Stimulated activated CD8-positive, alpha-beta memory T cell treated with anti-CD3 and anti-CD28 coated beads, Interleukin-12 subunit alpha, Interleukin-12 subunit beta, amount 100 ng/mL, for 4 hours (primary cell): ENCODE results near the gene SIRPB2.

Source experiments
- DNase-seq: peaks from one replicate; pipeline ENCODE4 v3.0.0-alpha.2; 2020; ENCODE audit warnings: low read depth

SIRPB2 gene

DNA sequence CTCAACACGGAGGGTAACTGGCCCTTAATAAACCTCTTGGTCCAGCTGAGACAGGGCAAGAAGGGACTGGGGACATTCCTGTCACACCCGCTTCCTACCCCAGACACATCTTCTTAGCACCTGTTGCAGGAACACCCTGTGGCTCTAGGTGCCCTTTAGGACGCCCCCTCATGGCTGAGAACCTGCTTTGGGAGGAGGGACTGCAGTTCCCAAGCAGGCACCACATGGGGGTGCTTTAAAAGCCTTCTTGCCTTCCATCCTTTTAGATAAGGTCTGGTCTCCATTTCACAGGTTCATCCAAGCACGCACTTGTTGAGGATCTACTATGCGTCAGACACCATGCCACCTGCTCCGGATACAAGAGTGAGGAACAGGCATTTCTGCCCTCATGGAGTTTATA is 51.2 kb downstream of the SIRPB2 start:
- DNase-seq = no peak

DNA sequence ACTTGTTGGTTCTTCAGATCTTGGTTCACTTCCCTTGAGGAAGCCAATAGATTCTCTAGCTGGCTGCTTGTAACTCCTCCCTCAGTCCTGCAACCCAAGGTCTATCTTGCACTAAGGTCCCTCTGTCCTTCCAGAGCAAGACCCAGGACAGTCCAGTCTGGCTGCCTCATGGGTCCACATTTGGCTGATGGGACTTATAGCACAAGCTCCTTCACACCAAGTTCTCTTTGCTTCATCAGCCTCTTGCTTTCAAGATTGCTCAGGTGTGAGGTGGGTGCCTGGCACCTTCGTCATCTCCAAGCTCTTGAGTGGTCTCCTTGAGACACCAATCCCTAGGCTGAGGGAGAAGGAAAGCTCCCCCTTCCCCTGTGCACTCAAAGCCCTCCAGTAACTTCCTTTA is 52.9 kb downstream of the SIRPB2 start:
- no peak for DNase-seq

DNA sequence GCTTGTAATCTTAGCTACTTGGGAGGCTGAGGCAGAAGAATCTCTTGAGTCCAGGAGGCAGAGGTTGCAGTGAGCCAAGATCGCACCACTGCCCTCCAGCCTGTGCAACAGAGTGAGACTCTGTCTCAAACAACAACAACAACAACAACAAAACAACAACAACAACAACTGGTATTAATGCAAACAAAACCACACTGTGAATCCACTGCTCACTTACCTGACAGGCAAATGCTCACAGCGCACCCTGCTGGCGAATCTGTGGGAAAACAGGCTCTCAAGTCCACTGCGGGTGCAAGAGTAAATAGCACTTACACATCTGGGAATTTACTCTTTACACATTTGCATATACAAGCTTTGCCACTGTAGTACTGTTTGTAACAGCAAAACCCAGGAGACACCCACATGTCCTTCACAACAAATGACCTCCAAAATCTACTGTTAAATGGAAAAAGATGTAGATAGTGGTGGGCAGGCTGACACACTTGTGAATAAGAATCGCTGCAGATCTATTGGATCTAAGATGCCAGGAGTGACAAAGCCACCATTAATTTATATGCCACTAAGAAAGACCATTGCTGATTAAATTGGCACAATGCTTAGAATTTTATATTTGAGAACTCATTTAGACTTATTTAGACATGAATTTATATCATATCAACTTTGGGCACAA is 53.9 kb downstream of the SIRPB2 start:
- peak; percentile 55 for DNase-seq

DNA sequence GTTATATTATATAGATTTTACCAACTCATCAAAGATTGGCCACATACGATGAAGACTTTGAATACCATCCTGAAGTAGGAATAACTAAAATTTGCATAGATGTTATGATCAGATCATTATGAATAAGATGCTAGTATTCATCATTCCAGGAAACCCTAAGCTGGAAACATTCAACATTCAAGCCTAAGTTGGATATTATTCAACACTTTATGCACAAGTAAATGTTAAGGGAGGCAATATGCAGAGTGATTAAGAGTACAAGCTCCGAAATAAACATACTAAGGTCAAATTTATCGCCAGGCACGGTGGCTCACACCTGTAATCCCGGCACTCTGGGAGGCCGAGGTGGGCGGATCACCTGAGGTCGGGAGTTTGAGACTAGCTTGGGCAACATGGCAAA is 55.0 kb downstream of the SIRPB2 start:
- DNase-seq = no peak

DNA sequence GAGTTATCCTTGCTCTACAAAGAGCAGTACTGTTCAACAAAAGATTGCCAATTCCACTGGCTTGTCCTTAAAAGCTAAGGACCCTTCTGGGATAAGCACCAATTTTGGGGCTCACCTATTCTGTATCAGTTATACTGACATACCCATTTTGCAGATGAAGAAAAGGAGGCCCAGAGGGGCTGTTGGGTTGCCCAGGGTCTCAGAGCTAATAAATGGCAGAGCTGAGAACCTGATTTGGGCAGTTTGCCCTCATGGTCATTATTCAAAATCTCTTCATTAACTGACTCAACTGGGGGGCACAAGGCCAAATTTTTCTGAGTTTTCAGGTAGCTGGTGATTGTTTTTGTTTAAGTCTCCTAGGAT is 55.9 kb downstream of the SIRPB2 start:
- no peak for DNase-seq

DNA sequence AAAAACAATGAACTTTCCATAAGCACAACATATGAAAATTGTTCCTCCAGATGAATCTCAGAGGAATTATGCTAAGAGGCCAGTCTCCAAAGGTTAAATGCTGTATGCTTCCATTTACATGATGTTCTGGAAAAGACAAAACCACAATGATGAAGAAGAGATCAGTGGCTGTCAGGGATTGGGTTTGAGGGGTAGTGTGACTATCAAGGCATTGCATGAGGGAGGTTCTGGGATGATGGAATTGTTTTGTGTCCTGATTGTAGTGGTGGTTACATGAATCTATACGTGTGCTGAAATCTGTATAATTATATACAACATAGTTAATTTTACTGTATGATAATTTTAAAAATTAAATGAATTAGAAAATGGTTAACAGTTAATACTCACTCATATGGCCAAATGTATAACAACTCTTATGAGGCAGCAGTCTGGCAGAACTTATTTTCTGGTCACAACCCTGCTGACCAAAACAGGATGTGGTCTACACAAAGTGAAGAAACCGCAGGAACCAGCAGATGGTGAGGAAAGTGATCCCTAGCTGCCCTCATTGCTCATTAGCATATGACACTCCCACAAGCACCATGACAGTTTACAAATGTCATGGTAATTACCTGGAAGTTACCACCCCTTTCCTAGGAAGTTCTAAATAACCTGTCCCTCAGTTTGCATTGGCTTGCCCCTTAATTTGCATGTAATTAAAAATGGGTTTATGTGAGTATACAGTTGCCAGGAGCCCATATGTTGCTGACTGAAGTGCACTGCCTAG is 56.5 kb downstream of the SIRPB2 start:
- peak; percentile 20 for DNase-seq

DNA sequence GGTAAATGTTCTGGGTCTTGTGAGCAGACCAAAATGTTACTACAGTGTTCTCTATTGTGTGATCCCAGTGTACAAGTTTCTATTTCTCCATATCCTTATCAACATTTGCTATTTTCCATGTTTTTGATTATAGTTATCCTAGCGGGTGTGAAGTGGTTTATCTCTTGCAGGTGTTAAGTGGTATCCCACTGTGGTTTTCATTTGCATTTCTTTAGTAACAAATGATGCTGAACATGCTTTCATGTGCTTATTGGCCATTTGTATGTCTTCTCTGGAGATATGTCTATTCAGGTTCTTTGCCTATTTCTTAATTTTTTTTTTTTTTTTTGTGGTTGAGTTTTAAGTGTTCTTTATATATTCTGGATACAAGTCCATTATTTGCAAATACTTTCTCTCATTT is 60.1 kb downstream of the SIRPB2 start:
- DNase-seq = no peak

DNA sequence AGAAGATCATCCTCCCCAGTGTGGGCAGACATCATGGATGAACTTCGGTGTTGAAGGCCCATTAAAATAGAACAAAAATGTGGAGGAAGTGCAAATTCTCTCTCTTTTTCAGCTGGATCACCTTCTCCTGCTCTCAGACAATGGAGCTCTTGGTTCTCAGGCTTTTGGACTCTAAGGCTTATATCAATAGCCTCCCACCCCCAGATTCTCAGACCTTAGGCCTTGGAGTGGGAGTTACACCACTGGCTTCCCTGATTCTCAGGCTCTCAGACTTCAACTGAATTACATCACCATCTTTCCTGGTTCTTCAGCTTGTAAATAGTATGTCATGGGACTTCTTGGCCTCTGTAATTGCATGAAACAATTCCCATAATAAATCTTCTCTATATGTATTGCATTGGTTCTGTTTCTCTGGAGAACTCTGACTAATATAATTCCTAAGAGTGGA is 61.2 kb downstream of the SIRPB2 start:
- DNase-seq = no peak

DNA sequence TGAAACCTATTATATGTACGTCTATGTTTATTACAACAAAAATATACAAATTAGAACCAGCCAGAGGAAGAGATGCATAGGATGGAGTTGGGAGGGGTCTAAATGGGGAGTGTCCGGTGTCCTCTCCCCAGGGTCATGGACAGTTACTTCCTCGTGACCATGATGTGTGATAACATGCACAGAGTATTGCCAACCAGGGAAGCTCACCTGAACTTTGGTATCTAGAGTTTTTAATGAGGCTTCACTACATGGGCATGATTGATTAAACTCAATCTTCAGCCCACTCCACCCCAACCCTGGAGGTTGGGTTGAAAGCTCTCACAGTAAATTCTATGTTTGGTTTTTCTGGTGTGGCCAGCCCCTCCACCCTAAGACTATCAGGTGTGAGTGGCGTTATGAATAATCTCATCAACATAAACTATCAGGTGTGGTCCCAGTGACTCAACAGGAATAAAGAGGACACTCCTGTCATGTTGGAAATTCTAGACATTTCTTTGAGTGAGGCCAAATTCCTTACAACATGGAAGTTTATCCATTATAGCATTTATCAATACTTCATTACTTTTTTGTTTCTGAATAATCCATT is 62.0 kb downstream of the SIRPB2 start:
- no peak for DNase-seq

DNA sequence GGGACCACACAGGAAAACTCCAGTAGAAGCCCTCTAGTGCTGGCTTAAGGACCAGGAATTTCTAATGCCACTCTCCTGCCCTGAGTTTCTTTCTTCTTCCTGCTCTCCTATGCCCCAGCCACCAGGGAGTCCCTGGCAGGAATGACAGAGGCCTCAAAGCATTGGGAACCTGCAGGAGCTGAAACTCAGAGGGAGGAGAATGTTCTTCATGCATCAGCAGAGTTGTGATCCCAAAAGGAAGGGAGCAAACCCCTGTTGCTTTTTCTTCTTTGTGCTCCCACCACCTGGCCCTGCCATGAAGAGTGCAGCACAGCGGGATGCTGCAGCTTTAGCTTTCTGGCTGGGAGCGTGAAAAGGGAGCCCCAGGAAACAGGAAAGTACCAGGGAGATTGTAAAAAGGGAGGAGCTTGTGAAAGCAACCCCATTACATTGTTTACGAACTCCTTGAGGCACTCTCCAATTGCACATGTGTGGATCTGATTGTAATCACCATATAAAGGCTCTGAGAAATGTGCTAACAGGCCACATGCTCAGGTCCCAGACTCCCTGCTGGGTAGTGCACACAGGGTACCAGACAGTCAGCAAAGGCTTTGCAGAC is 63.7 kb downstream of the SIRPB2 start:
- DNase-seq = no peak

DNA sequence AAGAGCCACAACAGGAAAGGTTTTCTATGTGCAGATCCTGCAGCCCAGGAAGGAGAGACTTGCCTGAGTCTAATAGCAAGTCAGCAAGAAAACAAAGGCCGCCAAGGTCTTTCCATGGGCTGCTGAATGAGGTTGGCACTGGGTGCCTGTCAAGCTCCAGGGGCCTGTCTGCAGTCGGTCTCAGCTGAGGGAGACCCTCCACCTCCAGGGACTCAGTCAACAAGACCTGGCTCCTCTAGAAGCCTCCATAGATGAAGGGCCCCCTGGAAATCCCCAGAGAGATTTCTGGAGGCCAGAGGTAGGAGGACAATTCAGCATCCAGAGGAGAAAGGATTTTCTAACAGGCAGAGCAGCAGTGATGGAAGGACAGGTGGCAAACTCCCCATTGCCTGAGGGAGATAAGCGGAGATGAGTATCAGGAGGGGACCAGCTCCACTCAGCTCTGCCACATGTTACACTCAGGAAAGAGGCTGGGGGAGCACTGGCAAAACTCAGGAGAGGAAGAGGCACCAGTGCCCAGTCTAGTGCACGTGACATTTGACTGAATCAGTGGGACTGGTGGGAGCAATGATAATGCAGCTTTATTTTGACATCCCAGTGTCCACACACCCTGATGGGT is 64.9 kb downstream of the SIRPB2 start:
- no peak for DNase-seq
